ENCODE data around the gene MX1.

The MX1 gene

GRCh38 chr21:41500363-41500762 is 74.3 kb downstream of the MX1 start:
- no peak for DNase-seq

- DNase-seq = no peak
Measured at GRCh38 chr21:41500931-41501381, 74.9 kb downstream of the MX1 start.

- DNase-seq = no peak
Measured at GRCh38 chr21:41501919-41502318, 75.9 kb downstream of the MX1 start.

- no peak for DNase-seq
Measured at GRCh38 chr21:41503331-41503730, 77.3 kb downstream of the MX1 start.

GRCh38 chr21:41504030-41504429 is 78.0 kb downstream of the MX1 start:
- no peak for DNase-seq

GRCh38 chr21:41506005-41506594 is 80.1 kb downstream of the MX1 start:
- no peak for DNase-seq

GRCh38 chr21:41506611-41507520 is 80.8 kb downstream of the MX1 start:
- DNase-seq = no peak

GRCh38 chr21:41507521-41508414 is 81.7 kb downstream of the MX1 start, which contains the start of gene TMPRSS2:
TMPRSS2 (minus strand) TSS chr21:41508158; CDS start chr21:41498133, 10,025 bp downstream.
- no peak for DNase-seq

- no peak for DNase-seq
Measured at GRCh38 chr21:41508415-41509144, 82.5 kb downstream of the MX1 start.

All from NCI-H526 treated with DMSO at 0.1 percent for 48 hours (cell line).